ENCODE measurements around the gene SRSF10.

The SRSF10 gene

DNA sequence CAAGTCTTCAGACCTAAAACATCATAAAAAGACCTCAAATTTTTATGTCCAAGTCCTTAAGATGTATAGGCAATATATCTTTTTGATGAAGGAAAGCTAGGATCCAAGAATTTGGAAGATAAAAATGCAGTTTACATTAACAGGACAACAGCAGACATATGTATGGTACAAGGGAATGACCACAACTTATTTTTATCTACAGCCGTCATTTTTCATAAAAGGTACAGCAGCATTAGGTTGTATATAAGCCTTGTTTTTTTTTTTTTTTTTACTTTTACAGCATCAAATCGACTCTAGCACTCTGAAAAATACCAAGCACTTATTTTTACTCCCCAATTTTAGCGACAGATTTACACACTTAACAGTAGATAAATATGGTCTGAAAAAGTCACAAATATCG is 1.3 kb downstream of the SRSF10 start:
- TF ChIP-seq POLR2AphosphoS5 (IDR thresholded peaks at IDR 0.05; ENCODE audit: low read depth) (no peak), SPI1 (IDR thresholded peaks at IDR 0.05; ENCODE audit: borderline replicate concordance, low read depth) (no peak), GABPA (IDR thresholded peaks at IDR 0.05; ENCODE audit: low read depth) (no peak)
- TF ChIP-seq, protein P1, sequence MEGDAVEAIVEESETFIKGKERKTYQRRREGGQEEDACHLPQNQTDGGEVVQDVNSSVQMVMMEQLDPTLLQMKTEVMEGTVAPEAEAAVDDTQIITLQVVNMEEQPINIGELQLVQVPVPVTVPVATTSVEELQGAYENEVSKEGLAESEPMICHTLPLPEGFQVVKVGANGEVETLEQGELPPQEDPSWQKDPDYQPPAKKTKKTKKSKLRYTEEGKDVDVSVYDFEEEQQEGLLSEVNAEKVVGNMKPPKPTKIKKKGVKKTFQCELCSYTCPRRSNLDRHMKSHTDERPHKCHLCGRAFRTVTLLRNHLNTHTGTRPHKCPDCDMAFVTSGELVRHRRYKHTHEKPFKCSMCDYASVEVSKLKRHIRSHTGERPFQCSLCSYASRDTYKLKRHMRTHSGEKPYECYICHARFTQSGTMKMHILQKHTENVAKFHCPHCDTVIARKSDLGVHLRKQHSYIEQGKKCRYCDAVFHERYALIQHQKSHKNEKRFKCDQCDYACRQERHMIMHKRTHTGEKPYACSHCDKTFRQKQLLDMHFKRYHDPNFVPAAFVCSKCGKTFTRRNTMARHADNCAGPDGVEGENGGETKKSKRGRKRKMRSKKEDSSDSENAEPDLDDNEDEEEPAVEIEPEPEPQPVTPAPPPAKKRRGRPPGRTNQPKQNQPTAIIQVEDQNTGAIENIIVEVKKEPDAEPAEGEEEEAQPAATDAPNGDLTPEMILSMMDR (IDR thresholded peaks at IDR 0.05; ENCODE audit: insufficient read depth, low read length), result no peak
- TF ChIP-seq, protein P2, sequence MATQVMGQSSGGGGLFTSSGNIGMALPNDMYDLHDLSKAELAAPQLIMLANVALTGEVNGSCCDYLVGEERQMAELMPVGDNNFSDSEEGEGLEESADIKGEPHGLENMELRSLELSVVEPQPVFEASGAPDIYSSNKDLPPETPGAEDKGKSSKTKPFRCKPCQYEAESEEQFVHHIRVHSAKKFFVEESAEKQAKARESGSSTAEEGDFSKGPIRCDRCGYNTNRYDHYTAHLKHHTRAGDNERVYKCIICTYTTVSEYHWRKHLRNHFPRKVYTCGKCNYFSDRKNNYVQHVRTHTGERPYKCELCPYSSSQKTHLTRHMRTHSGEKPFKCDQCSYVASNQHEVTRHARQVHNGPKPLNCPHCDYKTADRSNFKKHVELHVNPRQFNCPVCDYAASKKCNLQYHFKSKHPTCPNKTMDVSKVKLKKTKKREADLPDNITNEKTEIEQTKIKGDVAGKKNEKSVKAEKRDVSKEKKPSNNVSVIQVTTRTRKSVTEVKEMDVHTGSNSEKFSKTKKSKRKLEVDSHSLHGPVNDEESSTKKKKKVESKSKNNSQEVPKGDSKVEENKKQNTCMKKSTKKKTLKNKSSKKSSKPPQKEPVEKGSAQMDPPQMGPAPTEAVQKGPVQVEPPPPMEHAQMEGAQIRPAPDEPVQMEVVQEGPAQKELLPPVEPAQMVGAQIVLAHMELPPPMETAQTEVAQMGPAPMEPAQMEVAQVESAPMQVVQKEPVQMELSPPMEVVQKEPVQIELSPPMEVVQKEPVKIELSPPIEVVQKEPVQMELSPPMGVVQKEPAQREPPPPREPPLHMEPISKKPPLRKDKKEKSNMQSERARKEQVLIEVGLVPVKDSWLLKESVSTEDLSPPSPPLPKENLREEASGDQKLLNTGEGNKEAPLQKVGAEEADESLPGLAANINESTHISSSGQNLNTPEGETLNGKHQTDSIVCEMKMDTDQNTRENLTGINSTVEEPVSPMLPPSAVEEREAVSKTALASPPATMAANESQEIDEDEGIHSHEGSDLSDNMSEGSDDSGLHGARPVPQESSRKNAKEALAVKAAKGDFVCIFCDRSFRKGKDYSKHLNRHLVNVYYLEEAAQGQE (IDR thresholded peaks at IDR 0.05; ENCODE audit: insufficient replicate concordance, low read depth), result no peak
- Histone ChIP-seq H3K27ac (replicated peaks) (peak overlapping the region; percentile 100), H3K4me3 (replicated peaks; ENCODE audit: insufficient read depth, low read length) (peak overlapping the region; percentile 66), H3K27me3 (ENCODE audit: insufficient read depth, poor library complexity, severe bottlenecking) (no peaks in the 10 kb centered on the region)
- peak in 1 of 2 experiments; percentile 18 for DNase-seq (ENCODE audit: low read depth in 1 of 2, low spot score in 1 of 2)

DNA sequence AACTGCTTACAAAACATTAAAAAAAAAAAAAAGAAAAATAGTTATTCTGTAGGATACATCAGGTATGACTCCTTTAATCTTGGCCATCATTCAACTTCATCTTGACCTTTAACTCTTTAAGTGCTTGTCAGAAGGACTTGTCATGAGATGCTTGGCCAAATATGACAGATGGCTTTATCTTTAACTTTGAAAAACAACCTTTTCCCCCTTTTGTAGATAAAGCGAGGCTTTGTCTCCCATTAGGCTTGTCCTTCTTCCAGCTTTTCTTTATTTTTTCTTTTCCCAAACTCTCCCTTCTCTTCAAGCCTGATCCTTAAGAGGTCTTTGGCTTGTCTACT is 2.3 kb downstream of the SRSF10 start:
- TF ChIP-seq GABPA (IDR thresholded peaks at IDR 0.05; ENCODE audit: low read depth) (no peak), POLR2AphosphoS5 (IDR thresholded peaks at IDR 0.05; ENCODE audit: low read depth) (no peak), SPI1 (IDR thresholded peaks at IDR 0.05; ENCODE audit: borderline replicate concordance, low read depth) (no peak)
- TF ChIP-seq, protein P1 (IDR thresholded peaks at IDR 0.05; ENCODE audit: insufficient read depth, low read length), result no peak
- TF ChIP-seq, protein P2 (IDR thresholded peaks at IDR 0.05; ENCODE audit: insufficient replicate concordance, low read depth), result no peak
- Histone ChIP-seq H3K27ac (replicated peaks) (0 out of 2 replicates have a peak overlapping the region, but pooled peaks have one; percentile 100), H3K4me3 (replicated peaks; ENCODE audit: insufficient read depth, low read length) (peak overlapping the region; percentile 66; the same call in 1 of the 2 replicates), H3K27me3 (ENCODE audit: insufficient read depth, poor library complexity, severe bottlenecking) (no peaks in the 10 kb centered on the region)
- DNase-seq (ENCODE audit: low read depth in 1 of 2, low spot score in 1 of 2), result peak in 1 of 2 experiments; percentile 20

DNA sequence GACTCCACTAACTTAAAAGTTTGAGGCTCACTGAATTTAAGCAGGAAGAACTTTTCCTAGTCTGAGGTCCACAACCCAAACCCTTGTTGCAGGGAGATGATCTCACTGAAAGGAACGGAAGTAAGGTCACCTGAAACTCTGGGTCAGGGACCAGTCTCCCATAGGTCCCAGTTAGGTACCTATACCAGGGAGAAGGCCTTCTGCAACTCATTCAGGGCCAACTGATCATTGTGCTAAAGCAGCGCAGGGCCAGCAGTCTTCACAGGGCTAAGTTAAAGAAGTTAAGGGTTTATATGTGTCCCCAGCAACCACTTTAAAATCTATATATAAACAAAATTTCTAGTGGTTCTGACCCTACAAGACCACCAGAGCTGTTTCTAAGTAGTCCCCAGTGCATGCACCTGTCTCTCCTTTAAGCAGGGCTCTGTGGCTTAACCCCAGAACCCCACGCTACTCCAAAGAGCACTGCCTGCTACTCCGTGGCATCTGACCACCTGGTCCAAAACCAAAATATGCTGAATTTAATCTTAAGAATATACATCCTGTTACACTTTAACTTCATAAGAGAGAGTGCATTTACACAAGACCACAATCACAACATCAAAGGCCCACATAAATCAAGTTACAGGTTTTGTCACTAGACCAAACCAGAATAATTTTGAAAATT is 2.8 kb downstream of the SRSF10 start:
- TF ChIP-seq GABPA (IDR thresholded peaks at IDR 0.05; ENCODE audit: low read depth) (no peak), SPI1 (IDR thresholded peaks at IDR 0.05; ENCODE audit: borderline replicate concordance, low read depth) (no peak), POLR2AphosphoS5 (IDR thresholded peaks at IDR 0.05; ENCODE audit: low read depth) (no peak)
- TF ChIP-seq, protein P2 (IDR thresholded peaks at IDR 0.05; ENCODE audit: insufficient replicate concordance, low read depth), result no peak
- TF ChIP-seq, protein P1 (IDR thresholded peaks at IDR 0.05; ENCODE audit: insufficient read depth, low read length), result no peak
- peak in 1 of 2 experiments; percentile 15 for DNase-seq (ENCODE audit: low read depth in 1 of 2, low spot score in 1 of 2)
- no peak overlapping the region for H3K27ac ChIP-seq (replicated peaks)
- H3K27me3 ChIP-seq (ENCODE audit: insufficient read depth, poor library complexity, severe bottlenecking), result no peaks in the 10 kb centered on the region
- no peak overlapping the region; the same call in 1 of the 2 replicates for H3K4me3 ChIP-seq (replicated peaks; ENCODE audit: insufficient read depth, low read length)
